Measurements from ENCODE around the gene DDTL.
"Not testable (repeated sequence)": the region's sequence is repeated elsewhere in the genome, so short reads cannot be mapped to it uniquely, and the experiment has no call there.

The DDTL gene

GRCh38 chr22:23966568-23966967 is at the start of gene DDTL:
Gene DDTL (plus strand): TSS chr22:23966888. CDS start chr22:23966915, 27 bp downstream.
- TF ChIP-seq, protein P1, sequence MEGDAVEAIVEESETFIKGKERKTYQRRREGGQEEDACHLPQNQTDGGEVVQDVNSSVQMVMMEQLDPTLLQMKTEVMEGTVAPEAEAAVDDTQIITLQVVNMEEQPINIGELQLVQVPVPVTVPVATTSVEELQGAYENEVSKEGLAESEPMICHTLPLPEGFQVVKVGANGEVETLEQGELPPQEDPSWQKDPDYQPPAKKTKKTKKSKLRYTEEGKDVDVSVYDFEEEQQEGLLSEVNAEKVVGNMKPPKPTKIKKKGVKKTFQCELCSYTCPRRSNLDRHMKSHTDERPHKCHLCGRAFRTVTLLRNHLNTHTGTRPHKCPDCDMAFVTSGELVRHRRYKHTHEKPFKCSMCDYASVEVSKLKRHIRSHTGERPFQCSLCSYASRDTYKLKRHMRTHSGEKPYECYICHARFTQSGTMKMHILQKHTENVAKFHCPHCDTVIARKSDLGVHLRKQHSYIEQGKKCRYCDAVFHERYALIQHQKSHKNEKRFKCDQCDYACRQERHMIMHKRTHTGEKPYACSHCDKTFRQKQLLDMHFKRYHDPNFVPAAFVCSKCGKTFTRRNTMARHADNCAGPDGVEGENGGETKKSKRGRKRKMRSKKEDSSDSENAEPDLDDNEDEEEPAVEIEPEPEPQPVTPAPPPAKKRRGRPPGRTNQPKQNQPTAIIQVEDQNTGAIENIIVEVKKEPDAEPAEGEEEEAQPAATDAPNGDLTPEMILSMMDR (IDR thresholded peaks at IDR 0.05): not testable (repeated sequence)

DNA sequence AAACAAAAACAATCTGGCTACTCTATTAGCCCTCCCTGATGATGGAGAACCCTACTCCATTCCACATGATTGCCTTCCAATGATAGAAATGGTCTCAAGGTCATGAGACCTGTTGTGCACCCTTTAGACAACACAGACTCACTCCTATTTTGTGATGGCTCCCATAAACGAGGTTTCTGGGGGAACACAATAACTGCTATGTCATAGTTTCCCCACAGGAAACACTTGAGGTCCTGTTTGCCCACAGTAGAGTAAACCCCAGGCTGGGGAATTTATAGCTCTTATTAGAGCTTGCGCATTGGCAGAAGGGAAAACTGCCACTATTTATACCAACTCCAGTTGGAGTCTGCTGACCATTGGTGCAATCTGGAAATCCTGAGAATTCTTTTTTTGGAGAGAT is 43.8 kb upstream of the DDTL start:
- TF ChIP-seq, protein P1 (IDR thresholded peaks at IDR 0.05): no peak

DNA sequence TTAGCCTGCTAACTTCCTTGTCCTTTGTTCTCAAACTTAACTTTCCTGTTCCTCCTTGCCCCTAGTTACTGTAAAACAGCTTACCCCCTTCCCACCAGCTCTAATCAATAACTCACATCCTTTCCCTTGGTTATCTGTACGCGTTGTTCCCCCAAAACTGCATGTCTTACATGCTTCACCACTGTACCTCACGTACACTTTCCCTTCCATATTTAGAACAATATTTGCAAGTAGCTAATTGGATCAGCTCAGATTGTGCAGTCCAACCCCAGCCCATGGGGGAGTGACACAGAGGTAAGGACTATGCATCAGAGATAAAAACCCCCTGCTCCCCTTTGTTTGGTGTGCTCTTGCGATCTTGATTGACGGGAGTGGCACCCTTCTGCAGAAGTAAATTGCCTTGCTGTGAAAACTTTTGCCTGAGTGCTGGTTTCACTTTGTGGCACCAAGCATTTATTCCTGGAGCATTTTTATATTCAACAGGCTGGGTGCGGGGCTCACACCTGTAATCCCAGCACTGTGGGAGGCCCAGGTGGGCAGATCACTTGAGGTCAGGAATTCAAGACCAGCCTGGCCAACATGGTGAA is 41.6 kb upstream of the DDTL start:
- TF ChIP-seq, protein P1 (IDR thresholded peaks at IDR 0.05): no peak

GRCh38 chr22:23926561-23926960 is 40.1 kb upstream of the DDTL start:
- TF ChIP-seq, protein P1 (IDR thresholded peaks at IDR 0.05): no peak

GRCh38 chr22:23938328-23939016 is 28.2 kb upstream of the DDTL start:
- TF ChIP-seq, protein P1 (IDR thresholded peaks at IDR 0.05): no peak

DNA sequence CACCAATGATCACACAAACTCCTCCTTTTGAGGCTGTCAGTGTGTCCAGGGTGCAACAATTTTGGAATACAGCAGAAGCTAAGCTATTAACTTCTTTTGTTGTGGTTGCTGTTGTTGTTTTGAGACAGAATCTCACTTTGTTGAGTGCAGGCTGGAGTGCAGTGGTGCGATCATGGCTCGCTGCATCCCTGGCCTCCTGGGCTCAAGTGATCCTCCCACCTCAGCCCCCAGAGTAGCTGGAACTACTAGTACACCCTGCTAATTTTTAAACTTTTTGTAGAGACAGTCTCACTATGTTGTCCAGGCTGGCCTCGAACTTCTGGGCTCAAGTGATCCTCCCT is 27.7 kb upstream of the DDTL start:
- TF ChIP-seq, protein P1 (IDR thresholded peaks at IDR 0.05): no peak

- TF ChIP-seq, protein P1 (IDR thresholded peaks at IDR 0.05): peak; percentile 72
Measured at GRCh38 chr22:23956301-23956900, 10.3 kb upstream of the DDTL start.
